ENCODE measurements around the gene ALOXE3. TPM values are rescaled to one million over a fixed set of nuclear protein-coding genes. Genes with fewer than 3 reads are reported as not detected.

ALOXE3 gene
- total and polyA plus RNA-seq, 5 donors from 2014 or later = 0.15 to 0.51 (median 0.30) TPM; not detected in 1

GRCh38 chr17:8148560-8148959 lies 30.2 kb upstream of the ALOXE3 start:
- H3K4me3 ChIP-seq (ENCODE audit: low read depth, low read length) = no peak overlapping the region
- H3K9me3 ChIP-seq (ENCODE audit: control insufficient read depth in 2 of 2, low read length in 2 of 2) = no peaks in the 10 kb centered on the region
- peak overlapping the region in 3 of 4 donors; percentile 21 to 77 (median 75) for H3K4me3 Mint-ChIP-seq
- peaks cover 0 to 45% (median 16%) of the 10 kb centered on the region in 4 donors for H3K4me1 Mint-ChIP-seq
- ATAC-seq (ENCODE audit: low read depth in 2 of 2) = no peak
- no peak for DNase-seq
- H3K4me1 ChIP-seq (ENCODE audit: control insufficient read depth, insufficient read depth, low read length, poor library complexity, severe bottlenecking) = peaks cover 37% of the 10 kb centered on the region
- H3K27me3 Mint-ChIP-seq = peaks cover 19% of the 10 kb centered on the region
- H3K9me3 Mint-ChIP-seq = peaks cover 0 to 3% (median 0%) of the 10 kb centered on the region in 7 donors
- no peak overlapping the region for H3K27ac ChIP-seq (ENCODE audit: insufficient read depth, low read length, poor library complexity, severe bottlenecking)
- peak overlapping the region in 1 of 3 donors; percentile 49 for H3K27ac Mint-ChIP-seq
- peaks cover 33% of the 10 kb centered on the region for H3K36me3 Mint-ChIP-seq
- H3K36me3 ChIP-seq (ENCODE audit: control insufficient read depth, insufficient read depth, low read length) = peaks cover 68% of the 10 kb centered on the region
- no peaks in the 10 kb centered on the region for H3K27me3 ChIP-seq (ENCODE audit: control insufficient read depth, insufficient read depth, low read length)

GRCh38 chr17:8147805-8148404 lies 29.6 kb upstream of the ALOXE3 start:
- ATAC-seq (ENCODE audit: low read depth in 2 of 2) (no peak), DNase-seq (peak in 1 of 3 donors; percentile 10)
- H3K4me3 Mint-ChIP-seq = peak overlapping the region in 3 of 4 donors; percentile 28 to 77 (median 38)
- H3K27me3 ChIP-seq (ENCODE audit: control insufficient read depth, insufficient read depth, low read length) = no peaks in the 10 kb centered on the region
- H3K27ac ChIP-seq (ENCODE audit: insufficient read depth, low read length, poor library complexity, severe bottlenecking) = no peak overlapping the region
- H3K9me3 ChIP-seq (ENCODE audit: control insufficient read depth in 2 of 2, low read length in 2 of 2) = no peaks in the 10 kb centered on the region
- peaks cover 0 to 3% (median 0%) of the 10 kb centered on the region in 7 donors for H3K9me3 Mint-ChIP-seq
- peak overlapping the region in 1 of 3 donors; percentile 76 for H3K27ac Mint-ChIP-seq
- H3K4me1 Mint-ChIP-seq = peaks cover 0 to 38% (median 10%) of the 10 kb centered on the region in 4 donors
- H3K27me3 Mint-ChIP-seq = peaks cover 19% of the 10 kb centered on the region
- H3K4me1 ChIP-seq (ENCODE audit: control insufficient read depth, insufficient read depth, low read length, poor library complexity, severe bottlenecking) = peaks cover 31% of the 10 kb centered on the region
- H3K36me3 Mint-ChIP-seq = peaks cover 34% of the 10 kb centered on the region
- H3K4me3 ChIP-seq (ENCODE audit: low read depth, low read length) = no peak overlapping the region
- peaks cover 64% of the 10 kb centered on the region for H3K36me3 ChIP-seq (ENCODE audit: control insufficient read depth, insufficient read depth, low read length)

DNA sequence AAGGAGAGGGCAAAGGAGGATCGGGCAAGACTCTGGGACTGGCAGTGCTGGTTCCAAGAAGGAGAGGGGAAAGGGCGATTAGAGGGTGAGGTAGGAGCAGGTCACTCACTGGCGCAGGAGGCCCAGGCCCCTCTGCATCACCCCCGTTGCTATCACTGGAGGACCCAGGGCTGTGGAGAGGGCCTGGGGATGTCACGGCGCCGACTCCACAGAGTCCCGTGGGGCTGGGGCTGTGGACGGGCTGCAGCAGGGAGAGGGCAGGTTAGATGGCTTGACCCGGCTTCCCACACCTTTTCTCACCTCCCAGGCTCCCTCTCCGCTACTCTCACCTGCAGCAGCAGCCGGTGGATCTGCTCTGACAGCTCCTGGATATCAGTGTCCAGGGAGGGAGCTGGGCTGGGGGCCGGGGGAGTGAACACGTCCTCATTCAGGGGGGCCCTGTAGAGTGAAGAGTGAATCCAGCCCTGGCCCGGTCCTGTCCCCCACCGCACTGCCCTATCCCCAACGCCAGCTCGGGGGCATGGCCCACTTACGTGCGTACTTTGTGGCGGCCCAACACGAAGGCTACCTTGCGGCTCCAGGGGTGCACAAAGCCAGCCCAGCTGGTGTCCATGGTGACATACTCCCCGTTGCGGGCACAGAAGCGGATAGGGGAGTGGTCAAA lies 29.0 kb upstream of the ALOXE3 start:
- ATAC-seq (ENCODE audit: low read depth in 2 of 2) (no peak), DNase-seq (no peak)
- Mint-ChIP-seq H3K4me3 (peak overlapping the region in 3 of 4 donors; percentile 28 to 85 (median 77)), H3K27me3 (peaks cover 19% of the 10 kb centered on the region), H3K27ac (peak overlapping the region in 1 of 3 donors; percentile 76), H3K4me1 (peaks cover 0 to 32% (median 4%) of the 10 kb centered on the region in 4 donors), H3K36me3 (peaks cover 34% of the 10 kb centered on the region), H3K9me3 (peaks cover 0 to 3% (median 0%) of the 10 kb centered on the region in 7 donors)
- no peaks in the 10 kb centered on the region for H3K27me3 ChIP-seq (ENCODE audit: control insufficient read depth, insufficient read depth, low read length)
- no peak overlapping the region for H3K4me3 ChIP-seq (ENCODE audit: low read depth, low read length)
- peaks cover 64% of the 10 kb centered on the region for H3K36me3 ChIP-seq (ENCODE audit: control insufficient read depth, insufficient read depth, low read length)
- no peaks in the 10 kb centered on the region for H3K9me3 ChIP-seq (ENCODE audit: control insufficient read depth in 2 of 2, low read length in 2 of 2)
- H3K4me1 ChIP-seq (ENCODE audit: control insufficient read depth, insufficient read depth, low read length, poor library complexity, severe bottlenecking) = peaks cover 24% of the 10 kb centered on the region
- H3K27ac ChIP-seq (ENCODE audit: insufficient read depth, low read length, poor library complexity, severe bottlenecking) = no peak overlapping the region

- Mint-ChIP-seq H3K36me3 (peaks cover 34% of the 10 kb centered on the region), H3K4me3 (peak overlapping the region in 3 of 4 donors; percentile 11 to 85 (median 72)), H3K9me3 (peaks cover 0 to 3% (median 0%) of the 10 kb centered on the region in 7 donors), H3K27ac (peak overlapping the region in 2 of 3 donors; percentile 20 to 79), H3K27me3 (peaks cover 17% of the 10 kb centered on the region), H3K4me1 (peaks cover 0 to 26% (median 2%) of the 10 kb centered on the region in 4 donors)
- no peak for DNase-seq
- Histone ChIP-seq H3K4me1 (ENCODE audit: control insufficient read depth, insufficient read depth, low read length, poor library complexity, severe bottlenecking) (peaks cover 17% of the 10 kb centered on the region), H3K36me3 (ENCODE audit: control insufficient read depth, insufficient read depth, low read length) (peaks cover 70% of the 10 kb centered on the region), H3K9me3 (ENCODE audit: control insufficient read depth in 2 of 2, low read length in 2 of 2) (no peaks in the 10 kb centered on the region), H3K27ac (ENCODE audit: insufficient read depth, low read length, poor library complexity, severe bottlenecking) (no peak overlapping the region), H3K27me3 (ENCODE audit: control insufficient read depth, insufficient read depth, low read length) (no peaks in the 10 kb centered on the region), H3K4me3 (ENCODE audit: low read depth, low read length) (no peak overlapping the region)
- no peak for ATAC-seq (ENCODE audit: low read depth in 2 of 2)
These were observed 28.2 kb upstream of the ALOXE3 start for GRCh38 chr17:8146381-8147140.

DNA sequence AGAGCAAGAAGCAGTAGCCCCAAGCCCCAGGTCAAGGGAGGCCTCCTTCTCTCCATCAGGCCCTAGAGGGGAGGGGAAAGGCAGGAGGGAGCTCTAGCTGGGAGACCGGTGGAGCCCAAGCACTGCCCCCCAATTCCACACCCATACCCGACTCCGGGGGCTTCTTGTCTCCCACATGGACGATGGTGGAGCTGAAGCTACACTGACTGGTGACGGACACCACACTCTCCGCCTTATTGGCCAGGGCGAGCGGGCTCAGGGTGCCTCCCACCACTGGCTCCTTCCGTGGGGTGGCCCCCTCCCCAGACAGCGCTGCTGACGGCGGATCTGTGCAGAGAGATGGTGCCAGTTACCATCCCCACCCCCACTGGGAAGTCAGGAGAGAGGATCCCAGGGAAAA lies 27.5 kb upstream of the ALOXE3 start:
- H3K27ac ChIP-seq (ENCODE audit: insufficient read depth, low read length, poor library complexity, severe bottlenecking) = no peak overlapping the region
- Mint-ChIP-seq H3K4me1 (peaks cover 0 to 19% (median 2%) of the 10 kb centered on the region in 4 donors), H3K27ac (peak overlapping the region in 2 of 3 donors; percentile 20 to 77), H3K4me3 (no peak overlapping the region), H3K9me3 (peaks cover 0 to 3% (median 0%) of the 10 kb centered on the region in 7 donors), H3K27me3 (peaks cover 14% of the 10 kb centered on the region), H3K36me3 (peaks cover 34% of the 10 kb centered on the region)
- peaks cover 10% of the 10 kb centered on the region for H3K4me1 ChIP-seq (ENCODE audit: control insufficient read depth, insufficient read depth, low read length, poor library complexity, severe bottlenecking)
- DNase-seq (peak in 1 of 3 donors; percentile 10), ATAC-seq (ENCODE audit: low read depth in 2 of 2) (no peak)
- H3K9me3 ChIP-seq (ENCODE audit: control insufficient read depth in 2 of 2, low read length in 2 of 2) = no peaks in the 10 kb centered on the region
- H3K27me3 ChIP-seq (ENCODE audit: control insufficient read depth, insufficient read depth, low read length) = no peaks in the 10 kb centered on the region
- H3K36me3 ChIP-seq (ENCODE audit: control insufficient read depth, insufficient read depth, low read length) = peaks cover 78% of the 10 kb centered on the region
- H3K4me3 ChIP-seq (ENCODE audit: low read depth, low read length) = no peak overlapping the region

- Mint-ChIP-seq H3K27me3 (peaks cover 14% of the 10 kb centered on the region), H3K36me3 (peaks cover 32% of the 10 kb centered on the region), H3K4me1 (peaks cover 0 to 8% (median 2%) of the 10 kb centered on the region in 4 donors), H3K9me3 (peaks cover 0 to 2% (median 0%) of the 10 kb centered on the region in 7 donors), H3K27ac (peak overlapping the region in 1 of 3 donors; percentile 58), H3K4me3 (peak overlapping the region in 3 of 4 donors; percentile 22 to 82 (median 74))
- peak in 1 of 3 donors; percentile 18 for DNase-seq
- Histone ChIP-seq H3K36me3 (ENCODE audit: control insufficient read depth, insufficient read depth, low read length) (peaks cover 73% of the 10 kb centered on the region), H3K27me3 (ENCODE audit: control insufficient read depth, insufficient read depth, low read length) (no peaks in the 10 kb centered on the region), H3K4me1 (ENCODE audit: control insufficient read depth, insufficient read depth, low read length, poor library complexity, severe bottlenecking) (peaks cover 2% of the 10 kb centered on the region), H3K9me3 (ENCODE audit: control insufficient read depth in 2 of 2, low read length in 2 of 2) (no peaks in the 10 kb centered on the region), H3K4me3 (ENCODE audit: low read depth, low read length) (no peak overlapping the region), H3K27ac (ENCODE audit: insufficient read depth, low read length, poor library complexity, severe bottlenecking) (no peak overlapping the region)
- no peak for ATAC-seq (ENCODE audit: low read depth in 2 of 2)
These were observed 26.3 kb upstream of the ALOXE3 start for GRCh38 chr17:8144401-8145231.

Measured in CD4-positive, CD25-positive, alpha-beta regulatory T cell (primary cell).